ENCODE data around the gene LARP6. TPM values are rescaled to one million over a fixed set of nuclear protein-coding genes. Genes with fewer than 3 reads are reported as not detected.
A peak's percentile ranks its signal among the peaks of the same experiment; 100 is the strongest.

Gene LARP6
- total RNA-seq, 4 donors from 2014 or later, result 21.2 to 36.3 (median 32.7) TPM

GRCh38 chr15:70797464-70797863, 56.5 kb downstream of the LARP6 start:
- 93% methylated on average over 5 of the region's 5 CpGs for WGBS
- Histone ChIP-seq H3K4me3 (no peak overlapping the region), H3K36me3 (no peaks in the 10 kb centered on the region), H3K4me1 (peaks cover 19 to 24% (median 21%) of the 10 kb centered on the region in 4 donors), H3K27ac (replicated peaks in 1 of 4) (no peak overlapping the region), H3K9me3 (no peaks in the 10 kb centered on the region), H3K27me3 (no peaks in the 10 kb centered on the region)
- no peak for TF ChIP-seq POLR2AphosphoS5 (IDR thresholded peaks at IDR 0.05)
- no peak for TF ChIP-seq CTCF (IDR thresholded peaks at IDR 0.05)
- TF ChIP-seq POLR2A (IDR thresholded peaks at IDR 0.05; ENCODE audit: low read depth), result no peak
- TF ChIP-seq EP300 (IDR thresholded peaks at IDR 0.05), result no peak
- no peak for DNase-seq (ENCODE audit: extremely low spot score)
- intact Hi-C loops (cut with DNase I), result no loop called here

- Histone ChIP-seq H3K27me3 (no peaks in the 10 kb centered on the region), H3K36me3 (no peaks in the 10 kb centered on the region), H3K4me1 (peaks cover 19 to 22% (median 21%) of the 10 kb centered on the region in 4 donors), H3K4me3 (no peak overlapping the region), H3K27ac (replicated peaks in 1 of 4) (no peak overlapping the region), H3K9me3 (no peaks in the 10 kb centered on the region)
- TF ChIP-seq POLR2A (IDR thresholded peaks at IDR 0.05; ENCODE audit: low read depth) (no peak), POLR2AphosphoS5 (IDR thresholded peaks at IDR 0.05) (no peak), CTCF (IDR thresholded peaks at IDR 0.05) (no peak), EP300 (IDR thresholded peaks at IDR 0.05) (no peak)
- no peak for DNase-seq (ENCODE audit: extremely low spot score)
- 92% methylated on average over 9 of the region's 14 CpGs for WGBS
- intact Hi-C loops (cut with DNase I), result no loop called here
These were observed 57.2 kb downstream of the LARP6 start for GRCh38 chr15:70796516-70797310.

- intact Hi-C loops (cut with DNase I), result no loop called here
- TF ChIP-seq EP300 (IDR thresholded peaks at IDR 0.05) (no peak), POLR2A (IDR thresholded peaks at IDR 0.05; ENCODE audit: low read depth) (no peak), CTCF (IDR thresholded peaks at IDR 0.05) (no peak), POLR2AphosphoS5 (IDR thresholded peaks at IDR 0.05) (no peak)
- no peak for DNase-seq (ENCODE audit: extremely low spot score)
- Histone ChIP-seq H3K4me1 (peaks cover 8 to 10% (median 9%) of the 10 kb centered on the region in 4 donors), H3K27me3 (no peaks in the 10 kb centered on the region), H3K27ac (replicated peaks in 1 of 4) (peak overlapping the region; percentile 30 to 48 (median 46)), H3K36me3 (no peaks in the 10 kb centered on the region), H3K9me3 (no peaks in the 10 kb centered on the region), H3K4me3 (no peak overlapping the region)
- whole genome bisulfite sequencing, result 56% methylated on average over 2 of the region's 2 CpGs
These were observed 58.7 kb downstream of the LARP6 start for GRCh38 chr15:70795311-70795665.

DNA sequence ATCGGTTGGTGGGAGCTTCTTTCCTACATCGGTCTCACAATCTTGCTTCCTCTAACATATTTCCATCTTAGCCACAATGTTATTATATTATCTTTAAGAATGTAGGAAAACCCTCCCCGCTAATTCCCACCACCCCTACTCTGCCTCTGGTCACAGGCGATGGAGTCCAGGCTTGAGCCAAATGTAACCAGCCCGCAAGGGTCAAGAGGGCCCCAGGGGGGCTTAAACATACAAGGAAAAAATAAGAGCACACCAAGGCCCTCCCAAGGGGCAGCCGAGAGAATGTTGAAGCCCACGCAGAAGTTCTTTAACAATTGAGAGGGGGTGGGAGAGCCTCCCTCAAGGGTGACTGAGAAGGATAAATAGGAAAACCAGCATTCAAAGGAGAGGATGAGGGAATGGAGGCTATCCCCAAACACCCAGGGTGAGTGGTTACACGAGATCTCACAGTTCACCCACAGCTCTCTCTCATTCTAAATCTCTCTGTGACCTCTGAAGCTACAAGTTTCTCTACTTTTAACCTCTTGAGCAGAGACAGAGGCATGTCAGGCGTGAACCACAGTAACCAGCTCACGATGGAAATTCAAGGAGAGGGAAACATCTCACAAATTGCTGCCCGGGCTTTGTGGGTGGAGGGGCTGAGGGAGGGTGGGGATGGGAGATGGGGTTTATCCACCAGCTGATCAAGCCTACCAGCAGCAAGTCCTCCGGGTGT, 59.2 kb downstream of the LARP6 start:
- Histone ChIP-seq H3K4me1 (peaks cover 2 to 5% (median 4%) of the 10 kb centered on the region in 4 donors), H3K4me3 (no peak overlapping the region), H3K36me3 (no peaks in the 10 kb centered on the region), H3K27ac (replicated peaks in 1 of 4) (peak overlapping the region; percentile 30 to 48 (median 46)), H3K27me3 (no peaks in the 10 kb centered on the region), H3K9me3 (no peaks in the 10 kb centered on the region)
- DNase-seq (ENCODE audit: extremely low spot score), result no peak
- 83% methylated on average over 12 of the region's 12 CpGs for WGBS
- intact Hi-C loops (cut with DNase I), result no loop called here
- no peak for TF ChIP-seq CTCF (IDR thresholded peaks at IDR 0.05)
- no peak for TF ChIP-seq EP300 (IDR thresholded peaks at IDR 0.05)
- TF ChIP-seq POLR2AphosphoS5 (IDR thresholded peaks at IDR 0.05), result no peak
- no peak for TF ChIP-seq POLR2A (IDR thresholded peaks at IDR 0.05; ENCODE audit: low read depth)

Data from esophagus muscularis mucosa (tissue), 4 donors.